Measurements from ENCODE around the gene LRTM2.
"Not testable (repeated sequence)": the region's sequence is repeated elsewhere in the genome, so short reads cannot be mapped to it uniquely, and the experiment has no call there.

Gene LRTM2

DNA sequence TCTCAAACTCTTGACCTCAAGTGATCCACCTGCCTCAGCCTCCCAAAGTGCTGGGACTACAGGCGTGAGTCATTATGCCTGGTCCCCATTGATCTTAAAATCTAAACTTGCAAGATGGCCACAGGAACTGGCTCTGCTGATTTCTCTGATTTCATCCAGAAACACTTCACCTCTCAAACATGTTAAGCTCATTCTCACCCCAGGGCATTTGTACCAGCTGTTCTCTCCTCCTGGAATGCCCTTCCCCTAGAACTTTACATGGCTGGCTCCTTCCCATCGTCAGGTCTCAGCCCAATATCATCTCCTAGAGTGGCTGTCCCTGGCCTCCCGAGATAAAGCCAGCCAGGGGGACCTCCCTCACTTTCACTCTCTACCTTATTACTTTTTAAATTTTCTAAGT is 5.3 kb upstream of the LRTM2 start:
- DNase-seq (ENCODE audit: low spot score) (no peak), ATAC-seq (ENCODE audit: low read depth) (no peak)
- peaks cover 37% of the 10 kb centered on the region for H3K27me3 ChIP-seq (ENCODE audit: insufficient read depth, poor library complexity, severe bottlenecking)
- H3K4me1 ChIP-seq (ENCODE audit: insufficient read depth, poor library complexity, severe bottlenecking) = no peaks in the 10 kb centered on the region
- no peak overlapping the region for H3K27ac ChIP-seq (ENCODE audit: poor library complexity, severe bottlenecking)
- no peaks in the 10 kb centered on the region for H3K36me3 ChIP-seq (ENCODE audit: low read depth)
- H3K9me3 ChIP-seq (ENCODE audit: severe bottlenecking) = no peaks in the 10 kb centered on the region
- no peak overlapping the region for H3K4me3 ChIP-seq (ENCODE audit: severe bottlenecking)
- TF ChIP-seq, protein P1, sequence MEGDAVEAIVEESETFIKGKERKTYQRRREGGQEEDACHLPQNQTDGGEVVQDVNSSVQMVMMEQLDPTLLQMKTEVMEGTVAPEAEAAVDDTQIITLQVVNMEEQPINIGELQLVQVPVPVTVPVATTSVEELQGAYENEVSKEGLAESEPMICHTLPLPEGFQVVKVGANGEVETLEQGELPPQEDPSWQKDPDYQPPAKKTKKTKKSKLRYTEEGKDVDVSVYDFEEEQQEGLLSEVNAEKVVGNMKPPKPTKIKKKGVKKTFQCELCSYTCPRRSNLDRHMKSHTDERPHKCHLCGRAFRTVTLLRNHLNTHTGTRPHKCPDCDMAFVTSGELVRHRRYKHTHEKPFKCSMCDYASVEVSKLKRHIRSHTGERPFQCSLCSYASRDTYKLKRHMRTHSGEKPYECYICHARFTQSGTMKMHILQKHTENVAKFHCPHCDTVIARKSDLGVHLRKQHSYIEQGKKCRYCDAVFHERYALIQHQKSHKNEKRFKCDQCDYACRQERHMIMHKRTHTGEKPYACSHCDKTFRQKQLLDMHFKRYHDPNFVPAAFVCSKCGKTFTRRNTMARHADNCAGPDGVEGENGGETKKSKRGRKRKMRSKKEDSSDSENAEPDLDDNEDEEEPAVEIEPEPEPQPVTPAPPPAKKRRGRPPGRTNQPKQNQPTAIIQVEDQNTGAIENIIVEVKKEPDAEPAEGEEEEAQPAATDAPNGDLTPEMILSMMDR (IDR thresholded peaks at IDR 0.05; ENCODE audit: poor library complexity, severe bottlenecking) = no peak

DNA sequence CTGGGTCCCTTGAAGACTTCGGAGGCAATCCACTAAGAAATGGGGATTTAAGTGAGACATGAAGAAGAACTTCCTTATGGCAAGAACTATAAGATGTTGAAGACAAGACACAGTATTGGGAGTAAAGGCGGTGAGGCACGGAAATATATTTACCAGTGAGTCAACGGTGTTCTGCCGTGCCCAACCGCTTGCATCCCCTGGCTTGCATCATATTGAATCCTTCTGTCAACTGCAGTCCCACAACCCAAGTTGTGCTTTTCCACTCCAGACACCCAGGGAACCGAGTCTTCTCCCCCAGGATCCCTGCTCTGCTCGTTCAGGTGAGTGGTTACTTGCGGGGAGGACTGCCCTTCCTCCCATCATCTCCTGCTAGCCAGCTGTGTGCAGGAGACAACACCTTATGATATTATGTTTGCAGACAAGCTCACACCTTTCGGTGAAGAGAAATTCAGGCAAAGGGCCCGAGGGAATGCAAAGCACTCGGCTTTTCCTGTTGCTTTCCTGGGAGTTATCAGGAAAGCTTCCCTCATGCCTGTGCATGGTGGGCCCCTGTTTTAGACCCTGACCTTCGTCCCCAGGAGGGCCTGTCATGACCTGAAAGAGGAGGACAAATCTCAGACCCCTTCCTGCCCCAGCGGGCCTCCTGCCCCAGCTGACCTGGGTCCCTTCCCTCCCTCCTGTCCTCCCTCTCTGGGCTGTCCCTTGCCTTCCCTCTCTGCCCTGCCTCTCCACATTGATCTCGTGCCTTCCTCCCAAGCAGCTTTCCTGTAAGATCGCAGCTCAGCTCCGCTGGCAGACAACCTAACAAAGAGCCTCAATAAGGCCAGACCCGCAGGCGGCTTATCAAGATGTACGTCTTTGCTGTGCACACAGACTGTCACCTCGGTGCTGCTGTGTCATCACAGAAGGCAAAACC is 4.3 kb upstream of the LRTM2 start:
- TF ChIP-seq, protein P1 (IDR thresholded peaks at IDR 0.05; ENCODE audit: poor library complexity, severe bottlenecking) = no peak
- Histone ChIP-seq H3K36me3 (ENCODE audit: low read depth) (no peaks in the 10 kb centered on the region), H3K4me3 (ENCODE audit: severe bottlenecking) (no peak overlapping the region), H3K4me1 (ENCODE audit: insufficient read depth, poor library complexity, severe bottlenecking) (no peaks in the 10 kb centered on the region), H3K9me3 (ENCODE audit: severe bottlenecking) (no peaks in the 10 kb centered on the region), H3K27ac (ENCODE audit: poor library complexity, severe bottlenecking) (no peak overlapping the region), H3K27me3 (ENCODE audit: insufficient read depth, poor library complexity, severe bottlenecking) (peaks cover 47% of the 10 kb centered on the region)
- DNase-seq (ENCODE audit: low spot score) (no peak), ATAC-seq (ENCODE audit: low read depth) (no peak)

DNA sequence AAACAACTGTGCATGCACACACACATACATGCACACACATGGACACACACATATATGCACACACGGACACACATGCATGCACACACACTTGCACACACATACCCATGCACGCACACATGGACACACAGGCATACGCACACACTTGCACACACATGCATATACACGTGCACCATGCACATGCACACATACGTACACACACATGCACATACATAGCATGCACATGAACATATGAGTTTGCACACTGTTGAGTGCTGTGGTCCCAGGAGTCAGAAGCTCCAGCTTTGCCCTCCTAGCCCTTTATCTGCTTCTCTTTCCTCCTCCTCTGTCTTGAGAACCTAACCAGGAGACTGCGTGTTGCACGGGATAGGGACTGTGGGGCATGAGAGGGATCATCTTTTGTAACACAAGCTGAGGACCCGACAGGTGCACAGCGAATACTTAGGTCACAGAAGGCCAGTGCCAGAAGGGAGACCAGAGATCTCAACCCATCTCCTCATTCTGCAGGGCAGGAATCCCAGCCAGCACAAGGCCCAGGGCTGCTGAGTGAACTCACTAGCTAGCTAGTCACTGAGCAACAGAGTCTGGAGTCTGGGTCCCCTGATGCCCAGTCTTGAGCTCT is 3.5 kb upstream of the LRTM2 start:
- Histone ChIP-seq H3K27ac (ENCODE audit: poor library complexity, severe bottlenecking) (no peak overlapping the region), H3K9me3 (ENCODE audit: severe bottlenecking) (no peaks in the 10 kb centered on the region), H3K36me3 (ENCODE audit: low read depth) (no peaks in the 10 kb centered on the region), H3K27me3 (ENCODE audit: insufficient read depth, poor library complexity, severe bottlenecking) (peaks cover 54% of the 10 kb centered on the region), H3K4me1 (ENCODE audit: insufficient read depth, poor library complexity, severe bottlenecking) (no peaks in the 10 kb centered on the region), H3K4me3 (ENCODE audit: severe bottlenecking) (no peak overlapping the region)
- TF ChIP-seq, protein P1 (IDR thresholded peaks at IDR 0.05; ENCODE audit: poor library complexity, severe bottlenecking) = no peak
- DNase-seq (ENCODE audit: low spot score) = no peak
- ATAC-seq (ENCODE audit: low read depth) = no peak

DNA sequence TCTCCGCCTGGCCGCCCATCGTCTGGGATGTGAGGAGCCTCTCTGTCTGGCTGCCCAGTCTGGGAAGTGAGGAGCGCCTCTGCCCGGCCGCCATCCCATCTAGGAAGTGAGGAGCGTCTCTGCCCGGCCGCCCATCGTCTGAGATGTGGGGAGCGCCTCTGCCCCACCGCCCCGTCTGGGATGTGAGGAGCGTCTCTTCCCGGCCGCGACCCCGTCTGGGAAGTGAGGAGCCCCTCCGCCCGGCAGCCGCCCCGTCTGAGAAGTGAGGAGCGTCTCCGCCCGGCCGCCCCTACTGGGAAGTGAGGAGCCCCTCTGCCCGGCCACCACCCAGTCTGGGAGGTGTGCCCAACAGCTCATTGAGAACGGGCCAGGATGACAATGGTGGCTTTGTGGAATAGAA is 2.4 kb upstream of the LRTM2 start:
- ATAC-seq (ENCODE audit: low read depth); H3K4me3 ChIP-seq (ENCODE audit: severe bottlenecking); H3K36me3 ChIP-seq (ENCODE audit: low read depth); H3K27ac ChIP-seq (ENCODE audit: poor library complexity, severe bottlenecking); H3K9me3 ChIP-seq (ENCODE audit: severe bottlenecking); H3K4me1 ChIP-seq (ENCODE audit: insufficient read depth, poor library complexity, severe bottlenecking); DNase-seq (ENCODE audit: low spot score): not testable (repeated sequence)
- peaks cover 65% of the 10 kb centered on the region for H3K27me3 ChIP-seq (ENCODE audit: insufficient read depth, poor library complexity, severe bottlenecking)

DNA sequence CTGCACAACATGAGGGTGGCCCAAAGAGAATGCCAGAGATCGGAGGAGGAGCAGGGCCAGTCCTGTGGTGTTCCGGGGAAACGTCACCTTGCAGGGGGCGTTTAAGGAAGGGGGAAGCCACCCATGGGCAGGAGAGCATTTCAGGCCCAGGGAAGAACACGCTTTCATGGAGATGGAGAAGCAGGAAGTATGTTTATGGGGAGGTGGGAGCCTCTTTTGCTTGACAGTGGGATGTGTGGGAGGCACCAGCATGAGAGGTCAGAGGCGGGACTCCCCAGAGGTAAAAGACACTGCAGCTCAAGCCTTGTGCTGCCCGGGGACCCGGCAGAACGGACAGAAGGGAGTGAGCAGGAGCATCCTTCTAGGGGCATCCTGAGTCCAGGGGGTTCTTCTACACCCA is 1.3 kb upstream of the LRTM2 start:
- TF ChIP-seq, protein P1 (IDR thresholded peaks at IDR 0.05; ENCODE audit: poor library complexity, severe bottlenecking) = no peak

More for the DNA sequence above, 1.3 kb upstream of the LRTM2 start:
- H3K27me3 ChIP-seq (ENCODE audit: insufficient read depth, poor library complexity, severe bottlenecking) = peaks cover 76% of the 10 kb centered on the region
- no peaks in the 10 kb centered on the region for H3K36me3 ChIP-seq (ENCODE audit: low read depth)
- ATAC-seq (ENCODE audit: low read depth) = no peak
- H3K27ac ChIP-seq (ENCODE audit: poor library complexity, severe bottlenecking) = no peak overlapping the region
- no peaks in the 10 kb centered on the region for H3K9me3 ChIP-seq (ENCODE audit: severe bottlenecking)
- no peaks in the 10 kb centered on the region for H3K4me1 ChIP-seq (ENCODE audit: insufficient read depth, poor library complexity, severe bottlenecking)
- no peak for DNase-seq (ENCODE audit: low spot score)
- no peak overlapping the region for H3K4me3 ChIP-seq (ENCODE audit: severe bottlenecking)

Measured in RWPE2 (cell line).